SJCRH30 (cell line): ENCODE measurements around the gene LDHAL6A. TPM values are rescaled to one million over a fixed set of nuclear protein-coding genes. Genes with fewer than 3 reads are reported as not detected.
A peak's percentile ranks its signal among the peaks of the same experiment; 100 is the strongest.

Experiments
- DNase-seq, 2 experiments: peaks; one replicate each; pipeline ENCODE4 v3.0.0-alpha.2; 2015 to 2020
- H3K27ac ChIP-seq: fragments of 250-450 bp; sonication (Bioruptor Pico); 2 replicates; pipeline ENCODE4 v1.5.1; 2020; ENCODE audit warnings: mild to moderate bottlenecking, moderate library complexity
- H3K27me3 ChIP-seq: fragments of 250-450 bp; sonication (Bioruptor Pico); 2 replicates; pipeline ENCODE4 v1.5.1; 2020; ENCODE audit warnings: mild to moderate bottlenecking, moderate library complexity
- H3K36me3 ChIP-seq: fragments of 250-450 bp; sonication (Bioruptor Pico); 2 replicates; pipeline ENCODE4 v1.5.1; 2020; ENCODE audit warnings: mild to moderate bottlenecking, moderate library complexity
- H3K4me1 ChIP-seq: fragments of 250-450 bp; sonication (Bioruptor Pico); 2 replicates; pipeline ENCODE4 v1.5.1; 2020; ENCODE audit warnings: mild to moderate bottlenecking, moderate library complexity
- H3K4me3 ChIP-seq: fragments of 250-450 bp; sonication (Bioruptor Pico); 2 replicates; pipeline ENCODE4 v1.5.1; 2020; ENCODE audit warnings: mild to moderate bottlenecking, moderate library complexity
- H3K9me3 ChIP-seq: fragments of 250-450 bp; sonication (Bioruptor Pico); replicated peaks from 2 replicates; pipeline ENCODE4 v1.5.1; 2020; ENCODE audit warnings: mild to moderate bottlenecking, moderate library complexity
- total RNA-seq: library from RNA; depleted of rRNA; stranded (reverse); fragments of >200 nt; shearing (Covaris generic); gene quantifications from 2 replicates; pipeline ENCODE4 v1.2.3, GENCODE V29; 2014

Gene LDHAL6A
- total RNA-seq, 1 experiment from 2014 or later, result not detected

DNA sequence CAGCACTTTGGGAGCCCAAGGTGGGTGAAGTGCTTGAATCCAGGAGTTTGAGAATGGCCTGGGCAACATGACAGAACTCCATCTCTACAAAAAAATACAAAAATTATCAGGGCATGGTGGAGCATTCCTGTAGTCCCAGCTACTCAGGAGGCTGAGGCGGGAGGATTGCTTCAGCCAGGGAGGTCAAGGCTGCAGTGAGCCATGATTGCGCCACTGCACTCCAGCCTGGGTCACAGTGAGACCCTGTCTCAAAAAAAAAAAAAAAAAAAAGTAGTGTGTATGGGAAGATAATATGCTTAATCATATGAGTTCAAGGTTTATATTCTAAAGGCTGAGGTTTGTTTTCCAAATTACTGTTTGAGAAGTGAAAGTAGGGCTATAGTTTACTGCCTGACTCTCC is 10.7 kb downstream of the LDHAL6A start:
- no peak overlapping the region for H3K27ac ChIP-seq
- no peaks in the 10 kb centered on the region for H3K27me3 ChIP-seq
- H3K9me3 ChIP-seq, result no peaks in the 10 kb centered on the region
- DNase-seq, result no peak
- H3K4me3 ChIP-seq, result no peak overlapping the region
- no peaks in the 10 kb centered on the region for H3K4me1 ChIP-seq
- H3K36me3 ChIP-seq, result no peaks in the 10 kb centered on the region

DNA sequence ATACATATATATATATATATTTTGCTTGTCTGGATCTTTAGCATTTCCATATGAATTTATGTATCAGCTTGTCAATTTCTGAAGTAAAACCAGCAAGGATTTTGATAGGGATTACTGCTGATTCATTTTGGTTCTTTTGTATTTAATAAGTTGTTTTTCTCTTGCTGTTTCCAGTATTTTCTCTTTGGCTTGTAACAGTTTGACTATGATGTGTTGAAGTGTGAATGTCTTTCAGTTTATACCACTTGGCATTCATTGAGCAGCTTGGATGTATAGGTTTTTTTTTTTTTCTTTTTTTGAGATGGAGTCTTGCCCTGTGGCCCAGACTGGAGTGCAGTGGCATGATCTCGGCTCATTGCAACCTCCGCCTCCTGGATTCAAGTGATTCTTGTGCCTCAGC is 12.4 kb downstream of the LDHAL6A start:
- DNase-seq, result no peak
- no peaks in the 10 kb centered on the region for H3K27me3 ChIP-seq
- no peaks in the 10 kb centered on the region for H3K36me3 ChIP-seq
- H3K4me1 ChIP-seq, result no peaks in the 10 kb centered on the region
- no peaks in the 10 kb centered on the region for H3K9me3 ChIP-seq
- no peak overlapping the region for H3K27ac ChIP-seq
- no peak overlapping the region for H3K4me3 ChIP-seq

DNA sequence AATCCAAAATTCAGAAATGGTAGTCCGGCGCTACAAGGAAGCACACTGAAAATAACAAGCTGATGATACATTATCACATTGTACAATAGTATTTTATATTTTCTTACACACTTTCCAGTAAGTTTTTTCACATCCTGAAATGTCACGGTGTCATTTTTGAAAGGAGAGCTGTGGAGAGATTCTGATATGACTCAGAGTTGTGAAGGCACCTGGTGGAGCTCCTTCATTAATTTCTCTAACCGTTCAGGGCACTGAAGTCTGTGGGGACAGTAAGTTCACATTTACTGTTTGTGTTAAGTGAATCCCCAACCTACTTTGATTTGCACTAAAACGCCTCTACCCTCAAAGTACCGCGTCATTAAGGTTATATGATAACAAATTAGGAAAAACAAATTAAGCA is 13.3 kb downstream of the LDHAL6A start:
- no peak for DNase-seq
- Histone ChIP-seq H3K27me3 (no peaks in the 10 kb centered on the region), H3K36me3 (no peaks in the 10 kb centered on the region), H3K27ac (no peak overlapping the region), H3K4me1 (no peaks in the 10 kb centered on the region), H3K9me3 (no peaks in the 10 kb centered on the region), H3K4me3 (no peak overlapping the region)

DNA sequence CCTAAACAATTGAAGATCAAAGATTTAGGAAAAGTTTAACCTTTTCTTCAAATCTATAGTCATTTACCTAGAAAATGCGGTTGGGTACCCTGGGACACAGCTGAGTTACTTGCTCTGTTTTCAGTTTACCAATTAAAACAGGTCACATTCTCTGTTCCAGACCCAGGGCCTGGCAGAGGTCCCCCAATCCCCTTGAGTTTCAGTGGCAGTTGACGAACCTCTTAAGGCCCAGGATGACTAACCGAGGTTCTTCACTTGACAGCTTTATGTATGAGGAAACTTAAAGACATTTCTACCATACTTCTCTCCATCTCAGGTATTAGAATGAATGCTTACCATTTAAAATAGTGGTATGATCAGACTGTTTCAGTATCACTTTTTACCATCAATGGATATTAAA is 16.3 kb downstream of the LDHAL6A start:
- Histone ChIP-seq H3K9me3 (no peaks in the 10 kb centered on the region), H3K36me3 (peaks cover 16% of the 10 kb centered on the region), H3K4me1 (no peaks in the 10 kb centered on the region), H3K27me3 (no peaks in the 10 kb centered on the region), H3K27ac (no peak overlapping the region), H3K4me3 (no peak overlapping the region)
- no peak for DNase-seq

DNA sequence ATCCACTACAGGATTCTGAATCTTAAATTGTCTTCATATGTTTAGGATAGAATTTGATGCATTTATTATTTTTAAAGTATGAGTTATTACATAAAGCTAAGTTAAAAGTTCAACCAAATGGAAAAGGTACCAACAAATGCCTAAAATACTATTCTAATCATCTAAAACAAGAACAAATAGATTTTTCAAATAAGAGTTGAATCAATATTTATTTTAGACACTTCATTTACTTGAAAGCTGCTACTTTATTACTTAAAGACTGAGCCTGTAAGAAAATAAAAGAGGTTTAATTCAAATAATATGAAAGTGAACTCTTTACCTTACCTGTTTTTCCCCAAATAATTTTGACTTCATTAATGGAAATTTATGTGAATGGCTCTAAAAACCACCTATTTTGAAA is 16.9 kb downstream of the LDHAL6A start:
- H3K9me3 ChIP-seq, result no peaks in the 10 kb centered on the region
- H3K4me3 ChIP-seq, result no peak overlapping the region
- no peaks in the 10 kb centered on the region for H3K27me3 ChIP-seq

DNA sequence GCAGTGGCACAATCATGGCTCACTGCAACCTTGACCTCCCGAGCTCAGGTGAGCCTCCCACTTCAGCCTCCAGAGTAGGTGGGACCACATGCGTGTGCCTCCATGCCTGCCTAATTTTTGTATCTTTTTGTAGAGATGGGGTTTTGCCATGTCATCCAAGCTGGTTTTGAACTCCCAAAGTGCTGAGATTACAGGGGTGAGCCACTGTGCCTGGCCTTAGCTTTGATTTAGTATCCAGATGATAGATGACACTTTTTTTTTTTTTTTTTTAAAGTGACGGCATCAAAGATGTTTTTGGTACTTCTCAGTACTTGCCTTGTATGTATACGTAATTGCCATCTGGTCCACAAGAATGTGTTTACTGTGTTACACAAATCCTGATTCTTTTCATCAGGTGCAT is 23.4 kb downstream of the LDHAL6A start:
- Histone ChIP-seq H3K9me3 (no peaks in the 10 kb centered on the region), H3K36me3 (peaks cover 71% of the 10 kb centered on the region), H3K4me1 (no peaks in the 10 kb centered on the region), H3K27ac (no peak overlapping the region), H3K27me3 (no peaks in the 10 kb centered on the region; the same call in 1 of the 2 replicates), H3K4me3 (no peak overlapping the region)
- no peak for DNase-seq

More for the DNA sequence above, 16.9 kb downstream of the LDHAL6A start:
- H3K27ac ChIP-seq, result no peak overlapping the region
- no peaks in the 10 kb centered on the region for H3K4me1 ChIP-seq
- DNase-seq, result no peak
- peaks cover 17% of the 10 kb centered on the region for H3K36me3 ChIP-seq

DNA sequence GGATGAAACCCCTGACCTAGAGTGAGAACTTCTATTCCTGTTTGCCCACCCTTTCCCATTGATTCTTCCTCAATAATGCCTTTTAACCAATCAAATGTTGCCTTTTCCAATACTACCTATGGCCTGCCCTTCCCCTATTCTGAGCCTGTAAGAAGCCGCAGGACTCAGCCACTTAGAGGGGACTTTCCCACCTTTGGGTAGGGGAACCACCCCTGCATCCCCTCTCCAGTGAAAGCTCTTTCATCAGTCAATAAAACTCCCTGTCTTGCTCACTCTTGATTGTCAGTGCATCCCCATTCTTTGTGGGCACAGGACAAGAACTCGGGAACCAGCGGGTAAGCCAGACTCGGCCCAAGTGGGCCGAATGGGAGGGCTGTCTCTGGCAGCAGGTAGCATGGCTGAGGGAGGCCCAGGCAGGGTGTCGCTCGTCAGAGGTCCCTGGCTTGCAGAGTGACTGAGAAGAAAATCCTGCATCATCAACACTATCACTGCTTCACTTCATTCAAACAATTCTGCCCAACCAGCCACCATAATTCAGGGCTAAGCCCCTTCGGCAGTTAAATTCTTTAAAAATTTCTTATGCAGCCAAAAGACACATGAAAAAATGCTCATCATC is 30.4 kb downstream of the LDHAL6A start:
- no peak overlapping the region for H3K27ac ChIP-seq
- H3K36me3 ChIP-seq, result peaks cover 38% of the 10 kb centered on the region
- no peaks in the 10 kb centered on the region for H3K9me3 ChIP-seq
- no peaks in the 10 kb centered on the region for H3K4me1 ChIP-seq
- no peak overlapping the region for H3K4me3 ChIP-seq
- H3K27me3 ChIP-seq, result no peaks in the 10 kb centered on the region; the same call in 1 of the 2 replicates
- DNase-seq, result no peak

DNA sequence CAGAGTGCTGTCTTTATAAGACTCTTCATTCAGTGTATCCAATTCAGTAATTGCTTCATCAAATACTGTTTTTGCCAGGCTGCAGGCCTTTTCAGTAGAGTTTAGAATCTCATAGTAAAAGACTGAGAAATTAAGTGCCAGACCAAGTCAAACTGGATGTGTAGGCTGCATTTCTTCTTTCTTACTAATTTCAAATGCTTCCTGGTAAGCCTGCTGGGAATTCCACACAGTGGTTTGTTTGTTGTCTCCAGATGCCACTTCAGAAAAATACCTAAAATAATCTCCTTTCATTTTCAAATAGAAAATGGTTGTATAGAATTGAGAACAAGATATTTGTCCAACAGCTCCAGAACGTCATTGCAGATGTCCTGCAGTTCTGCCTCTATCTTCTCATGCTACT is 34.7 kb downstream of the LDHAL6A start:
- Histone ChIP-seq H3K36me3 (peaks cover 24% of the 10 kb centered on the region), H3K27me3 (no peaks in the 10 kb centered on the region), H3K27ac (no peak overlapping the region), H3K4me1 (no peaks in the 10 kb centered on the region), H3K4me3 (no peak overlapping the region), H3K9me3 (no peaks in the 10 kb centered on the region)
- DNase-seq, result no peak

DNA sequence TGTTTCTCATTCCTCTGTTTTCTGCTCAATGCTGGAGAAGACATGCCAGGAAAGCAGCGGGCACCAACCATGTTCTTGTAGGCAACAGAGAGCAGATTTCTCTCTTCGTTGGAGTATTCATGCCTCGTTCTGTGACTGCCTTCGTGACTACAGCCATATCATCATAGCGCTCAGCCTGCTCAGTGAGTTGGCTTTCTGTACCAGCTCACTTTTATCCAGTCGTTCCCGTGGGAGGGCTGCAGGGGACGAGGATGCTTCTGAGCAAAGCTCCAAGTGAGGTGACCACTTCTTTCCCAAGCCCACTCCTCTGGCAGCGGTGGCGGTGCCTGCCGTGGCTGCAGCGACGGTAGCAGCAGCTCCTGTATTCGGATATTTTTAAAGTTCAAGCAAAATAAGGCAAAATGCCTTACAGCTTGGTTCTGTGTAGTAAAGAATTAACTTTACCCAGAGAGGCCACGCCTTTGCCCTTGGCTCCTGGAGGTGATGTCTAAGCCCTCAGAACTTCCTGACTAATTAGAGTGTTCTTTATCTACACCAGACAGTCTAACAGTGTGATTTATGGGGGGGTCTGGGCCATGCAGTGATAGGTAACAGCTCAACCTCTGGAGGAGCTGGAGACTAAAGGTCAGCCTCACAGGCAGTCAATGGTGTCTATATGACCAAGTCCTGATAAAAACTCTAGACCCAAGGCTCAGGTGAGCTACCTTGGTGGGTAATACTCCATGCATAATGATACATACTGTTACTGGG is 35.3 kb downstream of the LDHAL6A start:
- Histone ChIP-seq H3K36me3 (peaks cover 22% of the 10 kb centered on the region), H3K4me1 (no peaks in the 10 kb centered on the region), H3K27ac (no peak overlapping the region), H3K4me3 (no peak overlapping the region), H3K27me3 (no peaks in the 10 kb centered on the region), H3K9me3 (no peaks in the 10 kb centered on the region)
- no peak for DNase-seq

DNA sequence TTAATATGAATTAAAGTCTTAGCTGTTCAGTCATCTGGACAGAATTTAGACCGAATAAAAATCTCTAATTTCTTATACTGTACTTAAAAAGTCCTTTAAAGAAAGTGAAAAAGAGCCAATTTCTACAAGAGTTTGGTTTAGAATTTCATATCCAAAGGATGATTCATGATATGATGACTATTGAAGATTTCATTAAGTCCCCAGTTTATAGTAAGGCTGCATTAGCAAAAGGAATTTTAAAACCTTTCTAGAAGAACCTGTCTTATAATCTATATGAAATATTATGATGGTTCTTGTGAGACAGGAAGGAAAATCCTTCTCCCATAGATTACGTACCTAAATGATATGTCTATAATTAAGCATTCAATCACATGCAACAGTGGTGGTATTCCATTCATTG is 36.3 kb downstream of the LDHAL6A start:
- Histone ChIP-seq H3K4me1 (no peaks in the 10 kb centered on the region), H3K4me3 (no peak overlapping the region), H3K27ac (no peak overlapping the region), H3K9me3 (no peaks in the 10 kb centered on the region), H3K27me3 (no peaks in the 10 kb centered on the region), H3K36me3 (peaks cover 22% of the 10 kb centered on the region)
- DNase-seq, result no peak

DNA sequence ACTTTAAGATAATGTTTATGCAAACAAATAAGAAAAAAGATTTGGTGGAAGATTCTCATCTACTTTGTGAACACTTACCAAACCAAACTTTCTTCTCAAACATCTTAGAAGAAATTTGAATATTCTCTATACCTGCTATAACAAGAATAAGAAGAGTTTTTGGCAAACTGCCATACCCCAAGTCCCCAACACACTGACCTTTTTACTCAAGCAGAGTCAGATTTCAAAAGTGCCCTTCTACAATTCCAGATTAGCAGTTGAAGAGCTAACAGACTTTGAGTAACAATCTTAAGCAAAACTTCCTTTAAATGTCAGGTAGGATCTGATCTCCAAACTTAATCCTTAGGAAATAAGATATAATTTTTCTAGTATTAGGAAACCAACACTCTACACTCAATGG is 37.2 kb downstream of the LDHAL6A start:
- H3K27me3 ChIP-seq, result no peaks in the 10 kb centered on the region
- peaks cover 29% of the 10 kb centered on the region for H3K36me3 ChIP-seq
- no peaks in the 10 kb centered on the region for H3K4me1 ChIP-seq
- H3K4me3 ChIP-seq, result no peak overlapping the region
- peak in 1 of 2 experiments; percentile 32 for DNase-seq
- no peak overlapping the region for H3K27ac ChIP-seq
- no peaks in the 10 kb centered on the region for H3K9me3 ChIP-seq

DNA sequence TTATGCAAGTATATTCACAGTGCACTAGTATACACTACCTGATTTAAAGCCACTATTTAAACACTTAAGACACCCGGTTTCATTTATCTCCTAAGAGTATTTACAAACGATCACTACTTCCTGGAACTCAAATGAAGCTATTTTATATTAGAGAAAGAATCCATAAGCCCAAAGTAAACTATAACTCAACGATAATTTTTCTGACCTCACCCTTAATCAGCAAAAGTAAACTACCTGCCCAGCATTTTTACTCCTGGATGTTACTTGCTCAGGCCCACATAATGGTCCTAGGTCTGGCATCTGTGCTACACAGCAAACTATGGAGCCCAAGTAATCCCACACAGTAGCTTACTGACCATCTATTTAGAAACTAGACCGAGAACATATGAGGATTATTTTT is 37.7 kb downstream of the LDHAL6A start:
- Histone ChIP-seq H3K27me3 (no peaks in the 10 kb centered on the region), H3K9me3 (no peaks in the 10 kb centered on the region), H3K4me3 (no peak overlapping the region), H3K27ac (no peak overlapping the region), H3K36me3 (peaks cover 29% of the 10 kb centered on the region), H3K4me1 (no peaks in the 10 kb centered on the region)
- no peak for DNase-seq

DNA sequence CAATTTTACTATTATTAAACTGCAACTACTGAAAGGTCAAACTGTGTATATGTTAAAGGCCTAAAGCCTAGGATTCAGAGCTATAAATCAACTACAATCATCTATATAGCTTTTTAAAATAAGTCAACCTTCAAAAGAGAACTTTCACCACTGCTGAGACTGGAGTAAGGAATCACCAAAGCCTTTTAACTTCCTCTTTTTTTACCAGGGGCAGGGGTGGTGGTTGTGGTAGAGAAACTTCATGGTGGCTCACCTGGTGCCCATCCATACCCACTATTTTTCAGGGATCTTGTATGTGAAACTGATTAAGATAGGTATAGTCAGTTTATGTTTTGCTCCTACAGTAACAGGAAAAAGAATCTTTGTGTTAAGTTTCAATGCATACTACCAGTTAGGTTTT is 39.6 kb downstream of the LDHAL6A start:
- H3K4me1 ChIP-seq, result no peaks in the 10 kb centered on the region
- no peaks in the 10 kb centered on the region for H3K27me3 ChIP-seq
- peaks cover 35% of the 10 kb centered on the region for H3K36me3 ChIP-seq
- H3K4me3 ChIP-seq, result no peak overlapping the region
- no peak overlapping the region for H3K27ac ChIP-seq
- no peaks in the 10 kb centered on the region for H3K9me3 ChIP-seq
- DNase-seq, result no peak

DNA sequence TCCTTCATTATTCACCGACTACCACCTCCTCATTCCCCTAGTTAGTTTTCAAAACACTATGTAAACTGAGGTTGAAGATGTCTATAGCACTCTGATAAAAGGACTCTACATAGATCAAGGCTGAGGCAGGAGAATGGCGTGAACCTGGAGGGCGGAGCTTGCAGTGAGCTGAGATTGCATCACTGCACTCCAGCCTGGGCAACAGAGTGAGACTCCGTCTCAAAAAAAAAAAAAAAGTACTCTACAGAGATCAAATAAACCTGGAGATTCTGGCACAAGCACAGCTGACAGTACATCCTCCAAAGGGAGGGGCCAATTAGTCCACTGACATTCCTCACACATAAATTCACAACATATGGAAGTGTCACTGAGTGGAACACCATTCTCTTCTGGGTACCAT is 40.0 kb downstream of the LDHAL6A start:
- H3K4me3 ChIP-seq, result no peak overlapping the region
- no peaks in the 10 kb centered on the region for H3K27me3 ChIP-seq
- no peaks in the 10 kb centered on the region for H3K4me1 ChIP-seq
- peaks cover 36% of the 10 kb centered on the region for H3K36me3 ChIP-seq
- H3K27ac ChIP-seq, result no peak overlapping the region
- H3K9me3 ChIP-seq, result no peaks in the 10 kb centered on the region
- no peak for DNase-seq

DNA sequence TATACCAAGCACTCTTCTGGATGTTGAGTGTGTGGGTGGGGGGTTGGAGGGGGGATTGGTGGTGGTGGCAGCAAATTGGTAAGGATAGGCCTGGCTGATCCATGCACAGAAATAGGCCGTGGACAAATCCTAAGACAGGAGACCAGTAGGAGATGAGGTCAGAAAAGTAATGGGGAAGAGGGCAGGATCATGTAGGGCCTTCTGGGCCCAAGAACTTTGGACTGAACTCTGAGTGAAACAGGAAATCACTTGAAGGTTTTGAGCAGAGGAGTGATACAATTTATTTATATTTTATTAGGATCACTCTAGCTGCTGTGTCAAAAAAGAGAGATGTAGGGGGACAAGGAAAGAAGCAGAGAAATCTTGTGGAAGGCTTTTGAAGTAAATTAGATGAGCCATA is 42.4 kb downstream of the LDHAL6A start:
- Histone ChIP-seq H3K36me3 (peaks cover 55% of the 10 kb centered on the region), H3K4me3 (no peak overlapping the region), H3K9me3 (no peaks in the 10 kb centered on the region), H3K27me3 (no peaks in the 10 kb centered on the region), H3K4me1 (no peaks in the 10 kb centered on the region), H3K27ac (no peak overlapping the region)
- no peak for DNase-seq

DNA sequence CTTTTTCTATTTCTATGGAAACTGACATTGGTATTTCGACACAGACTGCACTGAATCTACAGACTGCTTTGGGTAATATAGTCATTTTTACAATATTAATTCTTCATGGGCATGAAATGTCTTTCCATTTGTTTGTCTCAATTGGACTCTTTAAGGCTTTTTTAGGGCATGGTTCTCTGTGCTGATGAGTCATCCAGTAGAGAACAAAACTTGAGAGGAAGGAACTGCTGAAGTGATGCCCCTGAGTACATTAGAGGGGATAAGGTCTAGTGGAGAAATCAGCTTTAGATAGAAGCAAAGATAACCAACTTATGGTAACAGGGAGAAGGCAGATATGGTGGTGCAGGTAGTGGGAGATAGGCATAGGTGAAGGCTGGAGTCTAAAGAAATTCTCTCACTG is 46.0 kb downstream of the LDHAL6A start:
- Histone ChIP-seq H3K9me3 (no peaks in the 10 kb centered on the region), H3K27ac (no peak overlapping the region), H3K4me1 (no peaks in the 10 kb centered on the region), H3K36me3 (peaks cover 66% of the 10 kb centered on the region), H3K4me3 (no peak overlapping the region), H3K27me3 (no peaks in the 10 kb centered on the region)
- DNase-seq, result no peak
